Mesodermal cell (in vitro differentiated cells): ENCODE data around the gene CAPN9.
"Not testable (repeated sequence)": the region's sequence is repeated elsewhere in the genome, so short reads cannot be mapped to it uniquely, and the experiment has no call there.

Experiments used
- H3K27ac ChIP-seq: 2 replicates; pipeline ENCODE4 v1.7.0; 2013; ENCODE audit warnings: mild to moderate bottlenecking, low read depth, low read length, moderate library complexity; ENCODE audit not compliant: severe bottlenecking
- H3K36me3 ChIP-seq: 2 replicates; pipeline ENCODE4 v1.7.1; 2013; ENCODE audit warnings: mild to moderate bottlenecking, low read length, moderate library complexity; ENCODE audit not compliant: control insufficient read depth, insufficient read depth
- H3K4me1 ChIP-seq: one replicate; pipeline ENCODE4 v1.7.1; 2013; ENCODE audit warnings: mild to moderate bottlenecking, low read length; ENCODE audit not compliant: insufficient read depth, control insufficient read depth, poor library complexity, severe bottlenecking
- H3K4me3 ChIP-seq: 2 replicates; pipeline ENCODE4 v1.7.0; 2013; ENCODE audit warnings: low read length, control low read depth, mild to moderate bottlenecking; ENCODE audit not compliant: insufficient read depth, poor library complexity, severe bottlenecking; ENCODE audit errors: extremely low read depth
- H3K9me3 ChIP-seq: 2 replicates; pipeline ENCODE4 v1.7.1; 2013; ENCODE audit warnings: mild to moderate bottlenecking, low read length, moderate library complexity; ENCODE audit not compliant: control insufficient read depth
- WGBS, 2 experiments: methylation state at CpG; one replicate each; pipeline ENCODE4 v1.1.5; 2013; ENCODE audit warnings: missing lambda C conversion rate in 2 of 2; ENCODE audit not compliant: insufficient coverage in 2 of 2; 5-methylcytosine and 5-hydroxymethylcytosine counted together

Gene CAPN9

GRCh38 chr1:230760360-230760827 lies 13.2 kb downstream of the CAPN9 start:
- H3K27ac ChIP-seq = no peak overlapping the region
- no peak overlapping the region for H3K4me3 ChIP-seq
- no peaks in the 10 kb centered on the region for H3K4me1 ChIP-seq
- H3K9me3 ChIP-seq = no peaks in the 10 kb centered on the region
- no peaks in the 10 kb centered on the region for H3K36me3 ChIP-seq
- WGBS, 2 experiments = 75 to 82% methylated on average over 4 to 5 of the region's 7 CpGs

- no peaks in the 10 kb centered on the region for H3K4me1 ChIP-seq
- no peak overlapping the region for H3K4me3 ChIP-seq
- WGBS, 2 experiments = 85 to 87% methylated on average over 6 to 8 of the region's 8 CpGs
- H3K9me3 ChIP-seq = no peaks in the 10 kb centered on the region
- no peak overlapping the region for H3K27ac ChIP-seq
- H3K36me3 ChIP-seq = no peaks in the 10 kb centered on the region
Measured at GRCh38 chr1:230761443-230762167, 14.4 kb downstream of the CAPN9 start.

GRCh38 chr1:230763927-230764591 lies 16.9 kb downstream of the CAPN9 start:
- WGBS, 2 experiments = 76 to 93% methylated on average over 5 of the region's 5 CpGs
- peaks cover 5% of the 10 kb centered on the region for H3K4me1 ChIP-seq
- H3K4me3 ChIP-seq = no peak overlapping the region
- H3K36me3 ChIP-seq = no peaks in the 10 kb centered on the region
- peaks cover 5% of the 10 kb centered on the region for H3K9me3 ChIP-seq
- no peak overlapping the region for H3K27ac ChIP-seq

GRCh38 chr1:230766318-230766717 lies 19.1 kb downstream of the CAPN9 start:
- 100% methylated on average over 1 of the region's 3 CpGs; no CpG with 5 or more reads in 1 of the 2 experiments for WGBS, 2 experiments
- Histone ChIP-seq H3K27ac (no peak overlapping the region), H3K4me1 (peaks cover 9% of the 10 kb centered on the region), H3K4me3 (no peak overlapping the region), H3K36me3 (no peaks in the 10 kb centered on the region), H3K9me3 (peaks cover 5% of the 10 kb centered on the region)

- not testable (repeated sequence) for H3K27ac ChIP-seq, H3K9me3 ChIP-seq, H3K4me3 ChIP-seq, H3K36me3 ChIP-seq, H3K4me1 ChIP-seq
- 95 to 100% methylated on average over 3 to 4 of the region's 8 CpGs for WGBS, 2 experiments
Measured at GRCh38 chr1:230767859-230768612, 20.8 kb downstream of the CAPN9 start.

- Histone ChIP-seq H3K36me3 (no peaks in the 10 kb centered on the region), H3K27ac (no peak overlapping the region), H3K4me1 (peaks cover 9% of the 10 kb centered on the region), H3K9me3 (peaks cover 5% of the 10 kb centered on the region), H3K4me3 (no peak overlapping the region)
- WGBS, 2 experiments = 90 to 94% methylated on average over 12 to 14 of the region's 15 CpGs
Measured at GRCh38 chr1:230768903-230769570, 21.8 kb downstream of the CAPN9 start.

- WGBS, 2 experiments = no CpG with 5 or more reads among the region's 1 CpG
- H3K36me3 ChIP-seq = no peaks in the 10 kb centered on the region
- peaks cover 5% of the 10 kb centered on the region for H3K9me3 ChIP-seq
- no peak overlapping the region for H3K27ac ChIP-seq
- H3K4me3 ChIP-seq = no peak overlapping the region
- H3K4me1 ChIP-seq = peaks cover 9% of the 10 kb centered on the region
Measured at GRCh38 chr1:230770317-230770716, 23.1 kb downstream of the CAPN9 start.

- Histone ChIP-seq H3K27ac (no peak overlapping the region), H3K36me3 (no peaks in the 10 kb centered on the region), H3K4me1 (peaks cover 9% of the 10 kb centered on the region), H3K9me3 (peaks cover 3% of the 10 kb centered on the region), H3K4me3 (no peak overlapping the region)
- 88 to 90% methylated on average over 12 of the region's 13 CpGs for WGBS, 2 experiments
Measured at GRCh38 chr1:230771773-230772354, 24.7 kb downstream of the CAPN9 start.

- H3K9me3 ChIP-seq = no peaks in the 10 kb centered on the region
- H3K4me1 ChIP-seq = peaks cover 9% of the 10 kb centered on the region
- no peaks in the 10 kb centered on the region for H3K36me3 ChIP-seq
- no peak overlapping the region for H3K27ac ChIP-seq
- H3K4me3 ChIP-seq = no peak overlapping the region
- 83% methylated on average over 13 of the region's 14 CpGs for WGBS, 2 experiments
Measured at GRCh38 chr1:230772457-230773395, 25.5 kb downstream of the CAPN9 start.
